Naive B cell (primary cell): ENCODE measurements around the gene RPL27. TPM values are rescaled to one million over a fixed set of nuclear protein-coding genes. Genes with fewer than 3 reads are reported as not detected.
"Not testable (repeated sequence)": the region's sequence is repeated elsewhere in the genome, so short reads cannot be mapped to it uniquely, and the experiment has no call there.

Experiments
- ATAC-seq, 2 donors: fragments of 150-1000 bp; cut with Tn5 transposase; 2 replicates each; pipeline ENCODE4 v1.10.0; 2021; ENCODE audit warnings: low read depth in 2 of 2, mild to moderate bottlenecking in 2 of 2, moderate library complexity in 2 of 2
- DNase-seq: peaks from one replicate; pipeline ENCODE4 v3.0.0; 2022
- H3K27ac Mint-ChIP-seq, 6 donors: one replicate each; pipeline ENCODE4 v1.8.0; 2020 to 2022; ENCODE audit warnings: mild to moderate bottlenecking in 6 of 6, mixed read lengths in 6 of 6, moderate library complexity in 5 of 6, inconsistent platforms in 2 of 6
- H3K27me3 Mint-ChIP-seq, 3 donors: one replicate each; pipeline ENCODE4 v1.8.0; 2021 to 2022; ENCODE audit warnings: mixed read lengths in 3 of 3, mild to moderate bottlenecking in 1 of 3
- H3K36me3 Mint-ChIP-seq, 2 donors: one replicate each; pipeline ENCODE4 v1.8.0; 2020 to 2022; ENCODE audit warnings: mixed read lengths in 2 of 2, inconsistent platforms in 1 of 2, mild to moderate bottlenecking in 1 of 2
- H3K4me1 Mint-ChIP-seq, 3 donors: one replicate each; pipeline ENCODE4 v1.8.0; 2020 to 2022; ENCODE audit warnings: mixed read lengths in 3 of 3, inconsistent platforms in 1 of 3, mild to moderate bottlenecking in 1 of 3, moderate library complexity in 1 of 3
- H3K4me3 Mint-ChIP-seq, 8 donors: one replicate each; pipeline ENCODE4 v1.8.0; 2020 to 2022; ENCODE audit warnings: mild to moderate bottlenecking in 8 of 8, mixed read lengths in 8 of 8, moderate library complexity in 8 of 8, inconsistent platforms in 2 of 8
- H3K9me3 Mint-ChIP-seq, 7 donors: one replicate each; pipeline ENCODE4 v1.8.0; 2020 to 2022; ENCODE audit warnings: mixed read lengths in 7 of 7, mild to moderate bottlenecking in 5 of 7, inconsistent platforms in 2 of 7, moderate library complexity in 1 of 7
- polyA plus RNA-seq, 6 donors: library from polyadenylated mRNA; unstranded; fragments of 300-500 nt; fragmentation: Illumina TruSeq; gene quantifications; one replicate each; pipeline ENCODE4 v1.2.3, GENCODE V29; 2021; ENCODE audit warnings: low read depth in 6 of 6

Gene RPL27
- polyA plus RNA-seq, result 1,000 to 10,000 TPM; 1,305 to 2,435 (median 1,972) TPM

GRCh38 chr17:42997984-42998938, at the start of gene RPL27:
Gene RPL27, plus strand, starts transcription at chr17:42998419. Its CDS starts 332 bp downstream, at chr17:42998751.
- peak within 1 kb of the TSS; percentile 96 to 98 (median 98) for H3K27ac Mint-ChIP-seq
- DNase-seq (peak; percentile 97), ATAC-seq (peak; percentile 92 to 93)
- peak within 1 kb of the TSS; percentile 89 to 98 (median 92) for H3K4me3 Mint-ChIP-seq
- no peaks in the 10 kb centered on the region for H3K27me3 Mint-ChIP-seq
- peaks cover 29 to 43% (median 37%) of the 10 kb centered on the region in 3 donors for H3K4me1 Mint-ChIP-seq
- H3K9me3 Mint-ChIP-seq, result peaks cover 0 to 1% (median 0%) of the 10 kb centered on the region in 7 donors
- H3K36me3 Mint-ChIP-seq, result no peaks in the 10 kb centered on the region

- H3K4me3 Mint-ChIP-seq, result no peak overlapping the region
- H3K4me1 Mint-ChIP-seq, result no peaks in the 10 kb centered on the region
- peaks cover 7 to 23% of the 10 kb centered on the region in 2 donors for H3K36me3 Mint-ChIP-seq
- no peak for DNase-seq
- H3K9me3 Mint-ChIP-seq, result no peaks in the 10 kb centered on the region
- H3K27me3 Mint-ChIP-seq, result no peaks in the 10 kb centered on the region
- ATAC-seq, result no peak
- H3K27ac Mint-ChIP-seq, result peak overlapping the region in 2 of 6 donors; percentile 4 to 39
Measured at GRCh38 chr17:42950044-42950783, 48.0 kb upstream of the RPL27 start.

GRCh38 chr17:42953669-42954068, 44.5 kb upstream of the RPL27 start:
- Mint-ChIP-seq H3K27ac (no peak overlapping the region), H3K4me3 (no peak overlapping the region), H3K36me3 (peaks cover 23 to 44% of the 10 kb centered on the region in 2 donors), H3K27me3 (no peaks in the 10 kb centered on the region), H3K4me1 (peaks cover 0 to 6% (median 4%) of the 10 kb centered on the region in 3 donors), H3K9me3 (no peaks in the 10 kb centered on the region)
- ATAC-seq (no peak), DNase-seq (no peak)

- DNase-seq, result peak; percentile 88
Measured at GRCh38 chr17:42964161-42964932, 33.9 kb upstream of the RPL27 start, which contains the start of gene AARSD1. Gene AARSD1, minus strand, starts transcription at chr17:42964454. Its CDS starts 14 bp downstream, at chr17:42964440.

GRCh38 chr17:42967925-42968324, 30.3 kb upstream of the RPL27 start:
- Mint-ChIP-seq H3K27ac (no peak overlapping the region), H3K4me3 (no peak overlapping the region), H3K27me3 (no peaks in the 10 kb centered on the region), H3K9me3 (no peaks in the 10 kb centered on the region), H3K4me1 (peaks cover 12 to 18% (median 13%) of the 10 kb centered on the region in 3 donors), H3K36me3 (peaks cover 0 to 5% of the 10 kb centered on the region in 2 donors)
- ATAC-seq, result no peak
- DNase-seq, result no peak

More at GRCh38 chr17:42964161-42964932, 33.9 kb upstream of the RPL27 start, which contains the start of gene AARSD1:
- peak; percentile 96 for ATAC-seq
- Mint-ChIP-seq H3K36me3 (peaks cover 9 to 21% of the 10 kb centered on the region in 2 donors), H3K27me3 (no peaks in the 10 kb centered on the region), H3K27ac (peak within 1 kb of the TSS; percentile 84 to 99 (median 98)), H3K4me3 (peak within 1 kb of the TSS; percentile 80 to 99 (median 95)), H3K9me3 (no peaks in the 10 kb centered on the region), H3K4me1 (peaks cover 13 to 22% (median 16%) of the 10 kb centered on the region in 3 donors)

GRCh38 chr17:42969001-42969581, 29.1 kb upstream of the RPL27 start:
- H3K9me3 Mint-ChIP-seq, result no peaks in the 10 kb centered on the region
- peak overlapping the region in 2 of 6 donors; percentile 23 to 81 for H3K27ac Mint-ChIP-seq
- H3K27me3 Mint-ChIP-seq, result no peaks in the 10 kb centered on the region
- ATAC-seq (no peak), DNase-seq (no peak)
- peaks cover 5 to 9% (median 6%) of the 10 kb centered on the region in 3 donors for H3K4me1 Mint-ChIP-seq
- H3K36me3 Mint-ChIP-seq, result no peaks in the 10 kb centered on the region
- peak overlapping the region in 1 of 8 donors; percentile 36 for H3K4me3 Mint-ChIP-seq

- no peaks in the 10 kb centered on the region for H3K27me3 Mint-ChIP-seq
- no peaks in the 10 kb centered on the region for H3K9me3 Mint-ChIP-seq
- no peaks in the 10 kb centered on the region for H3K4me1 Mint-ChIP-seq
- H3K36me3 Mint-ChIP-seq, result no peaks in the 10 kb centered on the region
- H3K4me3 Mint-ChIP-seq, result no peak overlapping the region
- H3K27ac Mint-ChIP-seq, result peak overlapping the region in 1 of 6 donors; percentile 24
- ATAC-seq, result no peak
- DNase-seq, result no peak
Measured at GRCh38 chr17:42971589-42971988, 26.6 kb upstream of the RPL27 start.

GRCh38 chr17:42973323-42973722, 24.9 kb upstream of the RPL27 start:
- H3K36me3 Mint-ChIP-seq, H3K4me1 Mint-ChIP-seq, ATAC-seq, H3K27me3 Mint-ChIP-seq, H3K4me3 Mint-ChIP-seq, H3K27ac Mint-ChIP-seq, H3K9me3 Mint-ChIP-seq, DNase-seq: not testable (repeated sequence)

- ATAC-seq (no peak), DNase-seq (no peak)
- Mint-ChIP-seq H3K4me1 (peaks cover 0 to 15% (median 14%) of the 10 kb centered on the region in 3 donors), H3K27ac (peak overlapping the region in 2 of 6 donors; percentile 54 to 93), H3K27me3 (no peaks in the 10 kb centered on the region), H3K4me3 (peak overlapping the region in 1 of 8 donors; percentile 64), H3K9me3 (no peaks in the 10 kb centered on the region), H3K36me3 (no peaks in the 10 kb centered on the region)
Measured at GRCh38 chr17:42975265-42975664, 23.0 kb upstream of the RPL27 start.

- H3K9me3 Mint-ChIP-seq, DNase-seq, ATAC-seq, H3K27ac Mint-ChIP-seq, H3K27me3 Mint-ChIP-seq, H3K36me3 Mint-ChIP-seq: not testable (repeated sequence)
- peak overlapping the region in 1 of 8 donors; percentile 64 for H3K4me3 Mint-ChIP-seq
- H3K4me1 Mint-ChIP-seq, result peaks cover 0 to 19% (median 16%) of the 10 kb centered on the region in 3 donors
Measured at GRCh38 chr17:42975701-42976100, 22.5 kb upstream of the RPL27 start.

- DNase-seq (no peak), ATAC-seq (peak; percentile 11 to 17)
- H3K4me3 Mint-ChIP-seq, result peak within 1 kb of the TSS; percentile 86 to 100 (median 98)
- H3K27me3 Mint-ChIP-seq, result no peaks in the 10 kb centered on the region
- no peaks in the 10 kb centered on the region for H3K36me3 Mint-ChIP-seq
- H3K27ac Mint-ChIP-seq, result peak within 1 kb of the TSS; percentile 93 to 100 (median 99)
- no peaks in the 10 kb centered on the region for H3K9me3 Mint-ChIP-seq
- peaks cover 26 to 56% (median 39%) of the 10 kb centered on the region in 3 donors for H3K4me1 Mint-ChIP-seq
Measured at GRCh38 chr17:42979511-42980273, 18.5 kb upstream of the RPL27 start, which contains the start of gene PTGES3L. Gene PTGES3L, minus strand, starts transcription at chr17:42980080. Its CDS starts 27 bp downstream, at chr17:42980053.
